HL-60/S4 treated with retinoic acid at 250 ng/mL for 4 days and 3 days (cell line): ENCODE measurements around the gene SCN4A.

Experiments
- in situ Hi-C: fragments of 300-500 bp; cut with MboI; formaldehyde crosslinking; loops from 2 replicates; pipeline ENCODE4 v1.7.0; 2022; ENCODE audit warnings: low sequenced_read_pairs

SCN4A gene

DNA sequence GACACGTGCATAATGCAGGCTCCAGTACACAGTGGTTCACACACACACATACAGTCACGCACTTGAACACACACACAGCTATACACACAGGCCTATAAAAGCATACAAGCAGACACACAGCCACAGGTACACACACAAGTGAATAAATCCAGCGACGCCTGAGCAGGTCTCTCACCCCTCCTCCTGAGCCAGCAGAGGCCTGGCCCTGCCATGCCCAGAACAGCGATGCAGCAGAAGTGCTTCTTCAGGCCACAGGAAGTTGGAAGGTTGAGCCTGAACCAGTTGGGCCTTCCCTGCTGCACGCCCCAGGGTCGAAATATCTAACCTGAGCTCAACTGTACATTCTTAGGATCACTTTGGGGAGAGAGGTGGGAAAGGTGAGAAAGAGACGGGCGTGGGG, 33.3 kb downstream of the SCN4A start:
- in situ Hi-C loops: no loop called here

DNA sequence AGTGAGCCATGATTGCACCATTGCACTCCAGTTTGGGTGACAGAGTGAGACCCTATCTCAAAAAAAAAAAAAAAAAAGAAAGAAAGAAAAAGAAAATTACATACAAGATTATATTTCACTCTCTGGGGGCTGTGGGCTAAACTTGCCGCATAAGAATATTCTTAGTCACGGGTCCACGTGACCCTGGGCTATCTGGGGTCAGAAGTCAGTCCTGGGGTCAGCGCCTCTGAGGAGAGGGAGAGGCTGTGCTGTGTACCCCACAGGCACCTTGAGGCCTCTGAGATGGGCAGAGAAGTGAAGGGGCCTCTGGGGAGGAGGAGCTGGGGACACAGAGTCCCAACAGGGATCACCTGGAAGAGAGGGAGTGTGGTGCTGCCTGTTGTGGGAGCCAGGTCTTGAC, 34.8 kb downstream of the SCN4A start:
- in situ Hi-C loops: no loop called here

DNA sequence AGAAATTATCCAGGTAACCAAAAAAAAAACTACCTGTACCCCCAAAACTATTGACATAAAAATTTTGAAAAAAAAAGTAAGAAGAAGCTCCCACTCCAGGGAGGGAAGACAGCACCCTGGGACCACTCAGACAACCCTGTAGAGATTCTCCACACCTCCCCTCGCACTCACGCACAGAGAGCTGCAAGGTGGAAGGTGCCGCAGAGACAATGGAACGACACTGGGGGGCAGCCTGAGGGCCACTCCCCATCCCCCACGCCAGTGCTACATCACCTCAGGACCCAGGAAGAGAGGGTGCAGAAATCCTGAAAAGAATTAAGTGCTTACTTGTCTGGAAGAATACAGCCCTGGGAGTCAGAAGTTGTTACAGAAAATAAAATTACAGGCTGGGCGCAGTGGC, 35.4 kb downstream of the SCN4A start:
- in situ Hi-C loops: no loop called here

DNA sequence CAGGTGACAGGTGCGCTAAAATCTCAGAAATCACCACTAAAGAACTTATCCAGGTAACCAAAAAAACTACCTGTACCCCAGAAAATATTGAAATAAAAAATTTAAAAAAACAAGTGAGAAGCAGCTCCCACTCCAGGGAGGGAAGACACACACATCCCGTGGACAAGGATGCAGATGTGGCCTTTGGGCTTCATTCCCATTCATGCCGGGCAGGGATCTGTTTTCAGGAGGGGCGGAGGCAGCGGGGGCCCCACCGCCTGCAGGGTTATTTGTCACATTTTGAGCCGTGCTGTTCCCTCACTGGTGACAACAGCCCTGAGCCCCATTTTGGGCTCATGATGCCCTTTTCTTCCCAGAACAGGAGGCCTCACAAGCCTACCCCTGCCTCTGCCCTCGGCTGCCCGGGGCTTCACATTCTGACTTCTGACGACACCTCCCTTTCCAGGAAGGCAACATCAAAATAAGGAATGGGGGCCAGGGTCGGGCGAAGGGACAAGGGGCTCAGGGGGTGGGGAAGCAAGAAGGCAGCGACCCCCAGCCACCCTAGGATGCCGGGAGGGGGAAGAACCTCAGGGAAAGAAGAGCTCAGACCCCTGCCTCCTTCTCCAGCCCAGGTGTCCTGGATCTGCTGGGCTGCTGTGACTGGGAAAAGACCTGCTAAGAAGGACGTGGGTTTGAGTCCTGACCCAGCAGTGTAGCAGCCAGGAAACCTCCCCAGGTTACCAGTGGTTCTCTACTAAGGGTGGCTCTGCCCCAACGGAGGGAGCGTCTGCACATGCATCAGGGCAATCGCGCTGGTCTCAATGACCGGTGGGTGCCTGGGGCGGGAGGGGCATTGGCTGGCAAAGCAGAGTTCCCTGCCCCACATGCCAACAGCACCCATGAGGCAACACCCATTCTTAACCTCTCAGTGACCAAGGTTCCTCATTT, 38.3 kb downstream of the SCN4A start:
- in situ Hi-C loops: no loop called here

DNA sequence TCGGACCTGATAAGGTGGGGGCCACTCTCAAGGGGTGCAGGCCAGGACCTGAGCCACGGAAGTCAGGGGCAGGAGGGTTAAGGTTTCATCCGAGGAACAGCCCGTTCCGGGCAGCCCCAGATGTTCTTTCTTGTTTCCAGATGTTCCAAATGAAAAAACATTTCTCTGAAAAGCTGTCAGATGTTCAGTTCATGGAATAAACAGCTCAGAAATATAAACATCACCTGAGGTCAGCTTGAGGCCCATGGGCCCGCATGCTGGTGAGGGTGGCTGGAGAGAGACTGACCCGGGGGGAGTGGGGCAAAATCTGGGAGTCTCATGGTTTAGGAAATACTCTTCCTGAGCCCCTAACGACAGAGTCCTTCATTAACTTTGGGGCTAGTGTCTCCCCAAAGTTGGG, 39.1 kb downstream of the SCN4A start:
- in situ Hi-C loops: no loop called here

DNA sequence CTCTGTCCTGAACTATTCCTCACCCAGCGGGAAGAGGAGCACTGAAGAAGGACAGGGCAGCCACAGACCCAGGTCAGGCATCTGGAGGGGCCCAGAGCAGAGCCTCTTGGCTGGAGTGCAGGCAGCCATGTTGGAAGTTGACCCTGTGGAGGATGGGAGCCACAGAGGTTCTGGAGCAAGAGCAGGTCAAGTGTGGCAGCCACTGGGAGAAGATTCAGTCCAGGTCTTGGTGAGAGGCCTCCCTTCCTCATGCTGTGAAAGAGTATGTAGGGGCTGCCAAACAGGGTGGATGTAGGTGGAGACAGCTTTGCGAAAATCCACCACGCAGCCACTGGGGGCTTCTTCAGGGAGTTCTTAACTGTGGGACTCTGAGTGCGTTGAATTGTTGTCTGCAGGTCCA, 40.0 kb downstream of the SCN4A start:
- in situ Hi-C loops: no loop called here

DNA sequence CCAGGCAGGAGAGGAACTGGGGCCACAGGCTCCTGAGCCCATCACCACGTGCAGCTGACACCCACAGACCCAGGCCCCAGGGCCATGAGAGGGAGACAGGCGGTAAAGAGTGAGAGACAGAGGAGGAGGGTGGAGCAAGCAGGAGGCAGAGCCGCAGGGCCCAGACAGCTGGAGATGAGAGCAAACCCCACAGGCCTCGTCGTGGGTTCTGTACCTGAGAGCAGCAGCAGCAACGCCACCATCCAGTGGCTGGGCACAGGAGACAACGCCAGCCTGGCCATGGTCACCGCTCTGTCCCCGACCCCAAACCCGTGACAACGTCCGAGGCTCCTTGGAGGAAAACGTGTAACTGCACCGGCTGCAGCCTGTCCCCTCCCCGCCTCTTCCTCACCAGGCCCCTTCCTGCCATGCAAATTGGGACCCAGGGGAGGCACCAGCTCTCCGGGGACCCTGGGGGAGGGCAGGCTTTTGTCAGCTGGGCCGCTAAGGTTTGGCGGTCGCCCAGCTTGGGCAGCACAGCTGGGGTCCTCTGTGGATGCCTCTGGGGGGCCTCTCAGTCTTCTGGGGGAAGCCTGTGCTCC, 40.6 kb downstream of the SCN4A start, which contains the start of gene CD79B:
Gene CD79B, minus strand, starts transcription at position 351 of the 581 bp plus-strand sequence. Its CDS starts 70 bp downstream, at position 281.
- in situ Hi-C loops: no loop called here

DNA sequence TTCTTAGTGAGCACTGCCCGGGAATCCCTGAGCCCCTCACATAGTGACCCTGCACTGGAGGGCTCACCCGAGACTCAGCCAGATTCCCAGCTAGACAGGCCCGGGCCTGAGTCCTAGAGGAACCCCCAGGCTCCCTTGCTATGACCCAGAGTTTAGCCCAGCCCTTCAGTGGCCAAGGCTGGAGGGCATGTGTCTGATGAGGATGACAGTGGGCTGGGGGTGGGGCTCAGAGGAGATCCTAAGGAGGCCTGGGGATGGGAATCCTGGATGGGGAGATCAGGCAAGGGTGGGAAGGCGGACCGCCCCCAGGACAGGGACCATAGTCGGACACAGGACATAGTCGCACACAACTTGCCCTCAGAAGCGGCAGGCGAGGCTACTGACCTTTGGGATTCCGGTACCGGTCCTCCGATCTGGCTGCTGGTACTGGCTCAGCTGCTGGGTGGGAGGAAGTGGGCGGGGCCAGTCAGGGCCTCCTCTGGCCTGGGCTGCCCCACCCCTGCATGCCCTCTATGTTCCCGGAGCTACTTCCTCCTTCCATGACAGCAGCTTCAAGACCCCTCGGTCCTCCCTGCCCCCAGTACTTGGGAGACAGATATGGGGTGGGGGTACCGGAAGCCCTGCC, 41.7 kb downstream of the SCN4A start:
- in situ Hi-C loops: no loop called here

DNA sequence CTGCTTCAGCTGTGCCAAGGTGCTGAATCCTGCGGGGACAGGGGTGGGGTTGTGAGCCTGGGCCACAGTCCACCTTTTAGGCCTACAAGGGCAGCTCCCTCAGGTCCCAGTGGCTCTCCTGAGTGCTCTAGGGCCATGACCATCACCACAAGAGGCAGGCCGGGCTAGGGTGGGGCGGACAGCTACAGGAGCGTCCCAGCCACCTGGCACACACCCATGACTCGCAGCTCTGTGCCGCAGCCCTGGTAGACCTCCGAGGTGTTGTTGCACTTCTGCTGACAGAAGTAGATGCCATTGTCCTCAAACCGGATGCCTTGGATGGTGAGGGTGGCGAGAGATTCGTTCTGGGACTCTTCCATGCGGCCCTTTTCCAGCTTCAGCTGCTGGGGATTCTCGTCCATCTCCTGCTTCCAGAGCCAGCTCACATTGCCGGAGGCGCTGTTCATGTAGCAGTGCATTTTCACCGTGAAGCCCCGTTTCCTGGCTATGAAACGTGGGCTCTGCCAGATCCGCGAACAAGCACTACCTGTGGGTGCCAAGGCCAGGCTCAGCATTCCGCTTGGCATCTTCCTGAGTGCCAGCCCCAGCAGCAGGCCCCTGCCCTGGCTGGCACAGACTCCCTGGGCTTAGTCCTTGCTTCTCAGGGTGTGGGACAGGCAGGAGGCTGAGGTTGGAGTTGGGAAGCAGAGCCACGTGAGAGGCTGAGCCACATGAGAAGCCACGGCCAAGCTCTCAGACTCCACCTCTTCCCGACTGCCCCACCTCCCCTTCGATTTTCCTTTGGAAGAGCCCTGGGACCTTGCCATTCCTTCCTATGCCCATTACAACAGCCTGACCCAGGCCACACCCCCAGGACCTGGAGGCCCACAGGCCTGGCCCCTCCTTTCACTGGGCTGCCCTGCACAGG, 42.6 kb downstream of the SCN4A start:
- in situ Hi-C loops: loop anchor here (10.0 kb wide), 1 partner anchor 205 kb away; the partner anchor contains the start of gene ERN1

DNA sequence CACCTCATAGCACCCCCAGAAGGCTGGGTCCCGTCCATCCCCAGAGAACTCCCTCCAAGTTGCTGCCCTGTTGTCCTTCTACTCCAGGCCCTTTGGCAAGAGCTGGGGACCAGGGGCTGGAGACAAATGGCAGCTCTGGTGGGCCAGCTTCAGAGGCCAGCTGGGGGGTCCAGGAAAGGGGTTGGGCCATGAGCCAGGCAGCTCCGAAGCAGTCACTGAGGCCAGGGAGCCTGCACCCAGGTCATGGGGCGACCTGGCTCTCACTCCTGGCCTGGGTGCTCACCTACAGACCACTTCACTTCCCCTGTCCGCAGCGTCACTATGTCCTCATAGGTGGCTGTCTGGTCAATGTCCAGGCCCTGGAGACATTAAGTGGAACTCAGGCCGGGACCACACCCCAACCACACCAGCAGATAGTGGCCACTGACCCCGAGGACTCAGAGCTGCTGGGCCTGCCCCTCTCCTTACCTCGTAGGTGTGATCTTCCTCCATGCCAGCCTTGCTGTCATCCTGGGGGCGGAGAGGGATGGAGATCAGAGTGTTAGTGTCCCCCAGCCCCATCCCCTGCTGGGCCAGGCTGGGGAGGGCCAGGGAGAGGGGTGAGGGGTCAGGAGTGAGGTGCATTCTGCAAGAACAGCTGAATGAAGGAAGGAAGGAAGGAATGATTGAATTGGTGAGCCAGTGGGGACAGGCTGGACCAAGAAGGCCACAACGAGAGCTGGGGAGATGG, 43.6 kb downstream of the SCN4A start:
- in situ Hi-C loops: loop anchor here (10.0 kb wide), 1 partner anchor 206 kb away; the partner anchor contains the start of gene ERN1

DNA sequence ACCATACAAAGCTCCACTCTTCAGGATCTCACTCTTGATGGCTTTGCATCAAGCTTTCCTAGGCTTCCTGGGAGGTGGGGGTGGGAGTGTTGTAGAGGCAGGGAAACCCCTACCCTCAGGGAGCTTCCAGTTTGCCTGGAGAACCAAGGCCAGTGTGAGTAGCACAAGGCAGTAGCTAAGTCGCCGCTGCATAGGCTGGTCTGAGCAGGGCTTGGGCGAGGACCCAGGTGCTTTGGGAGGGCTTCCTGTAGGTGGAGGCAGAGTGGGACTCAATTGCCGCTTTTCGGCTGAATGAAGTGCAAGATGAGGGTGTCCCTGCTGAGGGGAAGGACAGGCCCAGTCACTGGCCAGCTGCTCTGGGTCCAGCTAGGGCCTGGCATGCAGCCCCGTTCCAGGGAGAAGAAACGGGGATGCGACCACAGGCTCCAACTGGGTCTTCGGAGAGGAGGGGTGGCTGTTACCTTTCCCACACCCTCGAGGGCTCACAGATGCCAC, 44.5 kb downstream of the SCN4A start:
- in situ Hi-C loops: loop anchor here (10.0 kb wide), 1 partner anchor 207 kb away; the partner anchor contains the start of gene ERN1

DNA sequence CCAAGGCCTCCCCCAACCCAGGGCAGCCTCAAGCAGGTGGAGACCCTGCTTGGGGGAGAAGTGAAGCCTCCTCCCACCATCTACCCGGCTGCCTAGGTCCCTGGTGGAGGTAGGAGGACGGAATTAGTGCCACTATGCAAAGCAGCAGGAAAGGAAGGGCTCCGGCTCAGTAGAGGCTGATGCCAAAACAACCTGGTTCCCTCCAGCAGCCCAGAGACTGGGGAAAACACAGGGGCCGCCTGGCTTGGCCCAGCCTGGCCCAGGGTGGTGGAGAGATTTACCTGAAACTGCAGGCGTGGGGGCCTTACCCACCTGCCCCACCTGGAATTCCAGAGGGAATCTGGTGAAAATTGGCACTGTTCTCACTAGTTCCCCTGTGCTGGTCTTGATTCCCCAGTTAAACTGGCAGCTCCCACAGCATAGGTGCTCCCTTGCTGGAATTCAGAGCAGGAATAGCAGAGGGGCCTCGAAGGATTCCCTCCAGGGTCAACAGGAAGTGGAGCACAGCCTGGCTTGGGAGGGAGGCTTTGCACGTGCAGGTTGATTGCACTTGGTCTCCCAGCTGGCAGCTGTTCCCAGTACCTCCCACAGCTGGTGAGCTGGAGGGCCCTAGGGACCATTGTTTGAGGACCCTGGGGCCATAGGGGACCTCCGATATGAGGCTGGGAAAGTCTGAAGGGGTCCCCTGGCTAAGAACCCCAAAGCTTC, 45.1 kb downstream of the SCN4A start:
- in situ Hi-C loops: loop anchor here (10.0 kb wide), 1 partner anchor 207 kb away; the partner anchor contains the start of gene ERN1

DNA sequence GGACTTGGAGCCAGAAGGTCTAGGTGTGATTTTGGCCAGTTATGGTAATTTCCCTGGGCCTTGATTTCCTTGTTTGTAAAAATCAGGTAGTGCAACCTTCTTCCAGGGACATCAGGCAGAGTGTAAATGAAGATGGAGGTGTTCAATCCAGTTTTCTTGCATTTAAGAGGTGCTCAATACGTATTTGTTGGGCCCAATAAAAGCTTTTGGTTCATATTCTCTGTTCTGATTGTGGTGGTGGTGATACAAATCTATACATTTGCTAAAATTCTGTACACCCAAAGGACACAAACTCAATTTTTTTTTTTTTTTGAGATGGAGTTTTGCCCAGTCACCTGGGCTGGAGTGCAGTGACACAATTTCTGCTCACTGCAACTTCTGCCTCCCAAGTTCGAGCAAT, 46.6 kb downstream of the SCN4A start:
- in situ Hi-C loops: loop anchor here (10.0 kb wide), 1 partner anchor 209 kb away; the partner anchor contains the start of gene ERN1

DNA sequence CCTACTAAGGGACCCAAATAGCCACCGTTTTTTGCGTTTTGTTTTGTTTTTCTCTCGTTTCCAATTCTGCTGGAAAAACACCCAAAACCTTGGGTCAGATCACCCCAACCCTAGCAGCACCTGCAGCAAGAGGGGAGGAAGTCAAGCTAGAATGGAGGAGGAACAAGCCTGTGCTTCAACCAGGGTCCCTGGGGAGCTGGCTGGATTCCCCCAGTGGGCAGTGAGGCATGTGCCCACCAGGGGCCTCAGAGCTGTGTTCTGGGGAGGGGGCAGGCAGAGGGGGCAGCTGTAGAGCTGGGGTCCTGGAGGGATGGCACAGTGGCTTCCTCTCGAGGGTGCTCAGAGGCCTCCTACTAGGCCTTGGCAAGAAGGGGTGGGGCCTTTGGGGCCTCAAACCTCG, 47.1 kb downstream of the SCN4A start:
- in situ Hi-C loops: loop anchor here (10.0 kb wide), 1 partner anchor 209 kb away; the partner anchor contains the start of gene ERN1

DNA sequence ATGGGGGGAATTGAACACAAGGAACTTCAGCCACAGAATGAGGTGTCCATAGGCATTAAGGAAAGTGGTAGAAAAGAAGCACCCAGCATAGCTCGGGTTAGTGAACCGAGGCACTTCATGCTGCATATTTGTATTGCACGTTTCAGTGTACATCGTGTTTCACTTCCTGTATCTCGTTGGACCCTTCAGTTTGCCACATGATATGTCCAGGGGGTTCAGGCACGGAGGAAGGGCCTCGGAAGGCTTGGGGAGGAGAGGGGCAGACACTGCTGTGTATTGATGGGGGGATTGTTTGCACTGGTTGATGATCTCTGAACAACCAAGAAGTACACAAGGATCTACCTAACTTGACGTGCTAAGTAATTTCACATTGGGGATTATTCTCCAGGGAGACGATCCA, 50.3 kb downstream of the SCN4A start:
- in situ Hi-C loops: loop anchor here (10.0 to 25.0 kb wide), 2 partner anchors 212 to 365 kb away; partner anchors contain the start of gene ERN1

DNA sequence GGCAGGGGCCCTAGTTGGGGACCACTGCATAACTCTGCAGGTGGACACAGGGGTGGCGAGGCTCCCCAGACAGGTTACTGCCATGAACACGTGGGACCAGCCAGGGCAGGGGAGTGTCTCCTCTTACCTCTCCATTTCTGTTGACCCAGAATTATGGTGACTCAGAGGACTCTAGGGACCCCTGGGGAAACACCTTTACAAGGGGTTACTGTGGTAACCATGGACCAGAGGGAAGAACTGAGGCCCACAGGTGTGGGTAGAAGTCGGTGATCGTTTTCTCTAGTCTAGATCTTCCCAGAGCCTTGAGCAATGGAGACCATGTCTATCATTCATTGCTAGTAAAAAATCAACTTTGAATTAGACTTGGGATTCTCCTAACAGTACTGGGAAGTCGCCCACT, 51.9 kb downstream of the SCN4A start:
- in situ Hi-C loops: loop anchor here (10.0 to 25.0 kb wide), 2 partner anchors 214 to 367 kb away; partner anchors contain the start of gene ERN1

DNA sequence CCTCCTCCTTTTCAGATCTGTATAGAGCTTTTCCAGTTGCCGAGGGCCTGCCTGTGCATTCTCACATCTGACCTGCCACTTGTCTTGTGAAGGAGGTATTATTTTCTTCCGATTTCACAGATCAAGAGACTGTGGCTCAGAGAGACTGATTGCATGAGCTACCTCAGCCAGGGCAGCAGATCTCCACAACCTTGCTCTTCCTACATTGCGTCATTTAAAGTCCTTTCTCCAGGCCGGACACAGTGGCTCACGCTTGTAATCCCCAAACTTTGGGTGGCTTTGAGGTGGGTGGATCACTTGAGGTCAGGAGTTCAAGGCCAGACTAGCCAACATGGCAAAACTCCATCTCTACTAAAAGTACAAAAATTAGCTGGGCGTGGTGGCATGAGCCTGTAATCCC, 52.7 kb downstream of the SCN4A start:
- in situ Hi-C loops: loop anchor here (10.0 to 25.0 kb wide), 2 partner anchors 215 to 367 kb away; partner anchors contain the start of gene ERN1

DNA sequence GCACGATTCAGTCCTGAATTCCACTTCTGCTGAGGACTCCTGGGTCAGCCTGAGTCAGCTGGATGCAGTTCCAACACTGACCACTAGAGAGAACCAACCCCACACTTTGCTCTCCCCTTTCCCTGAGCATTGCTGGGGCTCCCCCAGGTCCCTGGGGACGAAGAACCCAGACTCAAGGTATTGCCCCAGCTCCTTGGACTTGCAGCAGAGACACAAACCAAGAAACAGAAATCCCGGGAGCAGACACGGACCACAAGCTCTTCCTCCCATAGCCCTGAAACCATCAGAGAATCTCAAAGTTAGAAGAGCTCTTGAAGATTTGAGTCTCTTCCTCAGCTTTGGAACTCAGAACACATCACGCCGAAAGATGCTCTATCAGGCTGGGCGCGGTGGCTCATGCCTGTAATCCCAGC, 53.4 kb downstream of the SCN4A start:
- in situ Hi-C loops: loop anchor here (25.0 kb wide), 1 partner anchor 368 kb away; no protein-coding TSS in a partner anchor
